GM12872 (cell line): ENCODE results near the gene PARS2.
A peak's percentile ranks its signal among the peaks of the same experiment; 100 is the strongest.

Source experiments
- TF ChIP-seq, protein P1 (sequence below): IDR thresholded peaks from 3 replicates; pipeline ENCODE4 v1.5.1; 2011; ENCODE audit warnings: low read depth, mild to moderate bottlenecking, low read length, moderate library complexity; ENCODE audit not compliant: insufficient read depth

Gene PARS2

DNA sequence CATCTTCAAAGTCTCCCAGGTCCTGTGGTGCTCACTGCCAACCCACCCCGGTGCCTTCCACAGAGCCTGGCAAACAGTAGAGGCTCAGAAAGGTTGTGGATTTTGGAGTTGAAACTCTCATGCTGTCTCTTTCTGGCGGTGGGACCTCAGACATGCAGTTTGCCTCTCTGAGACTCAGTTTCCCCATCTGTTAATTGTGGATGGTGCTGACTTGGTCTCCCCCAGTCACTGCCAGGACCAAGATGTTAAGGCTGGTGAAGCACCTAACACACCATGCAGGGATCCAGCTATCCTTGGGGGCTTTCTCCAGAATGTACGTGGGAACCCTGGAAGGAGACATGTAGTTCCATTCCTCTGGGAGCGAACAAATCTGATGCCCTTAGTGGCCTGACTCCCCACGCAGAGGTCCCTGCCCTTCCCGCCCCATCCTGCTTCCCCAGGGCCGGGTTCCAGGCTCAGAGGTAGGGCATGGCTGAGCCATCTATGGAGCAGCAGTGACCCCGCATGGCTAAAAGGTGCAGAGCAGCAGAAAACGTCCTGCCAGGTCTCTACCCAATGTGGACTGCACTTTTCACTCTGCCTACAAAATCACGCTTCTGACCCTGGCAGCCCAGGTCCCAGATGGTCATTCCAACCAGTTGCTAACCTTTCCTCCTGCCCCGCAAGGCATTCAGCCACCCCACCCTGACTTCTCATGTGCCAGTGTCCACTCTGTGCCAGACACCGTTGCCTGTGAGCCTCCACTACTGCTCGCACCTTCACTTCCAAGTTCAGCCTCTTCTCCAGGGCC lies 46.0 kb upstream of the PARS2 start:
- TF ChIP-seq, protein P1, sequence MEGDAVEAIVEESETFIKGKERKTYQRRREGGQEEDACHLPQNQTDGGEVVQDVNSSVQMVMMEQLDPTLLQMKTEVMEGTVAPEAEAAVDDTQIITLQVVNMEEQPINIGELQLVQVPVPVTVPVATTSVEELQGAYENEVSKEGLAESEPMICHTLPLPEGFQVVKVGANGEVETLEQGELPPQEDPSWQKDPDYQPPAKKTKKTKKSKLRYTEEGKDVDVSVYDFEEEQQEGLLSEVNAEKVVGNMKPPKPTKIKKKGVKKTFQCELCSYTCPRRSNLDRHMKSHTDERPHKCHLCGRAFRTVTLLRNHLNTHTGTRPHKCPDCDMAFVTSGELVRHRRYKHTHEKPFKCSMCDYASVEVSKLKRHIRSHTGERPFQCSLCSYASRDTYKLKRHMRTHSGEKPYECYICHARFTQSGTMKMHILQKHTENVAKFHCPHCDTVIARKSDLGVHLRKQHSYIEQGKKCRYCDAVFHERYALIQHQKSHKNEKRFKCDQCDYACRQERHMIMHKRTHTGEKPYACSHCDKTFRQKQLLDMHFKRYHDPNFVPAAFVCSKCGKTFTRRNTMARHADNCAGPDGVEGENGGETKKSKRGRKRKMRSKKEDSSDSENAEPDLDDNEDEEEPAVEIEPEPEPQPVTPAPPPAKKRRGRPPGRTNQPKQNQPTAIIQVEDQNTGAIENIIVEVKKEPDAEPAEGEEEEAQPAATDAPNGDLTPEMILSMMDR: peak; percentile 96

DNA sequence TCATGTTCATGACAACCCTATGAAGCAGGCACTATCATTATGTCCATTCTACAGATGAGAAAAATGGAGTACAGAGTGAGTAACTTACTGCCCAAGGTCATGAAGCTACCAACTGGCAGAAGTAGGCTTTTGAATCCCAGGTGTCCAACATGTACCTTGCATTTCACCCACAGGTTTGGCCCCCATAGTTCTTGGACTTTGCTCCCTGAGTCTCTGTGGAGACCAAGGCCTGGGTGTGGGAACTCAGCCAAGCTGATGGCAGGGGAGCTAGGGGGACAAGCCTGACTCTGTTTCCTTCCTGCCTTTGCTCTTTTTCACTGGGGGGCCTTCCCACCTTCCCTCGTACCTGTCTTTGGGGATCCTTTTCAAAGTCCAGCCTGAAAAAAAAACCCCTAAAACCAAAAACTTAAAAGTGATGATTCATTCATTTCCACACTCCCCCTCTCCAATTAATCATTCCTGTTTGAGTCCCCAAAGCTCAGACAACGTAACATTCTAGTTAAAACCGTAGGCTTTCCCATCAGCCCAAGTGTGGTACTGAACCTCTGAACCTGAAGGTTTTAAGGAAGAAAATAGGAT lies 45.3 kb upstream of the PARS2 start:
- TF ChIP-seq, protein P1: no peak

DNA sequence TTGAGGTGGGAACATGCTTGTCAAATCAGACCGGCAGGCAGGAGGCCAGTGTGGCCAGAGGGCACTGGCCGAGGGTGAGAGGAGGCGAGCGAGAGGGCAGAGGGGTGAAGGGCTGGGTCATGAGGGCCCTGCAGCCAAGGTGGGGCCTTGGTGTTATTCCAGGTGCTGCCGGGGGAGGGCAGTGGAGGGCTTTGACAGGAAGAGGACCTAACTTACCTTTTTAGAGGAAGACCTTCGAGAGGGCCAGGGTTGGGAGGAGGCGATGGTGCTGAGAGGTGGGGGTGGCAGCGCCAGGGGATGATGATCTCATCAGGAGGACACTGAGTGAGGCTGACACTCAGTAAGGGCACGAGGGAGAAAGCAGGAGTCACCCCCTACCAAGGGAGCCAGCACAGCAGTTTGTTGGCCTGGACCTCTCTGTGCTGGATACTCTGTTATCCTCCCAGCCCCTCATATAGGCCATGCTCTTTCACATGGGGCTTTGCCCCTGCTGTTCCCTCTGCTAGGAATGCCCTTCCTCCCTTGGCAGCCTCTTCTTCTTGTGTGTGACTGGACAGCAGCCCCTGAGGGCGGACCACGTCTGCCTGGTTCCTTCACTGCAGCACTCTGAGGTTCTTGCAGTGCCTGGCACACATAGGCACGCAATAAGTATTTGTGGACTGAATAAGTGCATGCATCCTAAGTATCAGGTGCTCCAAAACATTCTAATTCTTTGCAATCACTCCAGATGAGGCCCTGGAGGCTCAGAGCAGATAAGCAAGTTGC lies 44.3 kb upstream of the PARS2 start:
- TF ChIP-seq, protein P1: no peak; the same call in 2 of the 3 replicates

DNA sequence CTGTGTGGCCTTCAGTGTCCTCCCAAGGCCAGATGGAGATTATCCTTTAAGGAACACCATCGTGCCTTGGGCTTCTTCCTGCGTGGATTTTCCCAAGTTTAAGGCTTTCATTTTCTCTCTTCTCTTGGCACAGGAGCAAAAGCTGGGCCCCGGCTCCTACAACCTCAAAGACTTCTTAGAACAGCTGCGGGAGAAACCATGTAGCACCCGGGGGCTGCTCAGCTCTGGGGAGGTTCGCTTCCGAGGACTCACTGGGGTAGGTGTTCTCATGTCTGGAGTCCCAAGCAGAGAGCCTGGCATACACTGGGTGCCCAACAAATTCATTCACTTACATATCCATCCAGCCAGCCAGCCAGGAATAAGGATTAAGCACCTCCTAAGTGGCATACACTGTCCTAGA lies 43.4 kb upstream of the PARS2 start:
- TF ChIP-seq, protein P1: no peak

DNA sequence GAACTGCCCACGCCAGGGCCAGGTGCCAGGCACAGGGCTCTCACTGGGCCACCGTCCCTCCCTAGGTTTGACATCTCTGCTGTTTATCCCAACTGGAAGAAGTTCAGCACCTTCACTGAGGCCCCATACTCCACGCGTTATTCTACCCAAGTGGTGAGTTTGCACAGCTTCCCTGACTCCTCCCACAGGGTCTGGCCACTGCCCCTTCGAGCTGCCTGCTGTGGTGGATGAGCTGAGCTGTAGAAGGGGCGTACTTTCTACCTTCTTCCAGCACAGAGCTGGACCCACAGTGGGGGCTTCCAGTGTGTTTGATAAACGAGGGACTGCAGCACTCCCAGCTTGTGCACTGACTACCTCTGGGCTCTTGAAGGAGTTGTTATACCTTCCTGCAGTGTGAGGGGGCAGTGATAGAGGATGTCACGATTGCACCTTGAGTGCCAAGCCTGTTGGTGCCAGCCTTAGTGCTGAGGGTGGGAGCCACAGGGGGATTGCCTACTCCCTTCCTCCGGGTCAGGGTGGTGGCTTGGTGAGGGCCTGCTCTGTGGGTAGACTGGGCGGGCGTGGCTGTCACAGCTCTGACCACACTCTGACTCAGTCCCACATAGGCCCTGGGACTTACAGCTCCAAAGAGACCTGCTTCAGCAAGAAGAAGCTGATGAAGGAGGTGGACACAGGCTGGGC lies 42.7 kb upstream of the PARS2 start:
- TF ChIP-seq, protein P1: no peak

DNA sequence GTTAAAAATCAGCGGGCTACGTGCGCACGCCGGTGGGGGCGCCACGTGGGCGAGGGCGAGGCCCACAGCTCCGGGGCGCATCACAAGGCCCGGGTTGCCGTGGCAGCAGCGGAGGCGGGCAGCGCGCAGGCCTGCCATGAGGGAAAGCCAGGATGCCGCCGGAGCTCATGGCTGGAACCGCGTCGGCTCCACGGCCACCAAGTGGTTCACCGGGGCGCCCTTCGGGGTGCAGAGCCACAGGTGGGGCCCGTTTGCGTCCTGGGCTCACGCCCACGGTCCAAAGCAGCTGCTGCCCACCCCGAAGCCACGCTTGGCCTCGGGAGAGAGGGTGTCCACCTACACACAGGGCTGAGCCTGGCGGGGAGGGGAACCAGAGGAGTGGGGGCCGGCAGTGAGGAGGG lies 41.7 kb upstream of the PARS2 start:
- TF ChIP-seq, protein P1: no peak

DNA sequence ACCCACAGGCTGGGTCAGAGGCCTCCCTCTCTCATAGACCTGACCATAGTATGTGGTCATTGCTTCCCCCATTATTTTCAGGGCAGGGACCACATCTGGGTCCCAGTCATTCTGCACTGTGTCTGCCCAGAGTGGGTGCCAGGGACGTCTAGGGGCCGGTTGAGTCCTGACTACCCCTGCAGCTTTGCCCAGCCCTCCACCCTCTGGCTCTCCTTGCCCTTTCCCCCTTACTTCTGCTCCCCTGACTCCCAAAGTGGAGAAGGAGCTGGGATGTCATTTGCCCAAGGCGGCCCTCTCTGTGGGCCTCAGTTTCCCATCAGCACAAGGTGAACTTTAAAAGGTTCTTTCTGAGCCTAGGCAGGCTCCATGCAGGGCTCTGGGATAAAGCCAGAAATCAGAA lies 41.1 kb upstream of the PARS2 start:
- TF ChIP-seq, protein P1: no peak
